ENCODE data around the gene HERC5. TPM values are rescaled to one million over a fixed set of nuclear protein-coding genes. Genes with fewer than 3 reads are reported as not detected.
"Not testable (repeated sequence)": the region's sequence is repeated elsewhere in the genome, so short reads cannot be mapped to it uniquely, and the experiment has no call there.

The HERC5 gene
- total RNA-seq, 2 donors from 2014 or later, result 21.1 to 49.9 TPM

- ATAC-seq (replicated peaks in 1 of 2), result no peak
- Mint-ChIP-seq H3K36me3 (ENCODE audit: insufficient read depth in 2 of 2) (no peaks in the 10 kb centered on the region), H3K27me3 (ENCODE audit: low read depth) (no peaks in the 10 kb centered on the region), H3K4me1 (ENCODE audit: low read depth) (peaks cover 25% of the 10 kb centered on the region), H3K9me3 (no peaks in the 10 kb centered on the region), H3K4me3 (no peak overlapping the region), H3K27ac (no peak overlapping the region)
- no peak for DNase-seq
These were observed 77.2 kb downstream of the HERC5 start for GRCh38 chr4:88533937-88534750.

GRCh38 chr4:88535090-88535755 lies 78.3 kb downstream of the HERC5 start:
- DNase-seq (peak in 1 of 2 donors; percentile 16), ATAC-seq (replicated peaks in 1 of 2) (peak; percentile 86 to 89)
- Mint-ChIP-seq H3K27me3 (ENCODE audit: low read depth) (no peaks in the 10 kb centered on the region), H3K27ac (peak overlapping the region; percentile 82), H3K4me1 (ENCODE audit: low read depth) (peaks cover 32% of the 10 kb centered on the region), H3K9me3 (no peaks in the 10 kb centered on the region), H3K4me3 (peak overlapping the region in 1 of 2 donors; percentile 29), H3K36me3 (ENCODE audit: insufficient read depth in 2 of 2) (no peaks in the 10 kb centered on the region)

- ATAC-seq (replicated peaks in 1 of 2) (no peak), DNase-seq (no peak)
- Mint-ChIP-seq H3K4me3 (no peak overlapping the region), H3K27ac (no peak overlapping the region), H3K9me3 (no peaks in the 10 kb centered on the region), H3K27me3 (ENCODE audit: low read depth) (no peaks in the 10 kb centered on the region), H3K36me3 (ENCODE audit: insufficient read depth in 2 of 2) (no peaks in the 10 kb centered on the region), H3K4me1 (ENCODE audit: low read depth) (peaks cover 32% of the 10 kb centered on the region)
These were observed 80.8 kb downstream of the HERC5 start for GRCh38 chr4:88537709-88538108.

GRCh38 chr4:88539322-88540068 lies 82.6 kb downstream of the HERC5 start:
- not testable (repeated sequence) for H3K36me3 Mint-ChIP-seq (ENCODE audit: insufficient read depth in 2 of 2); H3K9me3 Mint-ChIP-seq; ATAC-seq (replicated peaks in 1 of 2); H3K27me3 Mint-ChIP-seq (ENCODE audit: low read depth)
- peaks cover 23% of the 10 kb centered on the region for H3K4me1 Mint-ChIP-seq (ENCODE audit: low read depth)
- H3K27ac Mint-ChIP-seq, result peak overlapping the region; percentile 14
- peak overlapping the region; percentile 16 to 33 for H3K4me3 Mint-ChIP-seq
- DNase-seq, result peak; percentile 73 to 78

GRCh38 chr4:88549815-88550214 lies 92.9 kb downstream of the HERC5 start:
- H3K27ac Mint-ChIP-seq, result no peak overlapping the region
- H3K4me3 Mint-ChIP-seq, result no peak overlapping the region
- H3K27me3 Mint-ChIP-seq (ENCODE audit: low read depth), result no peaks in the 10 kb centered on the region
- no peak for ATAC-seq (replicated peaks in 1 of 2)
- no peaks in the 10 kb centered on the region for H3K4me1 Mint-ChIP-seq (ENCODE audit: low read depth)
- no peaks in the 10 kb centered on the region for H3K36me3 Mint-ChIP-seq (ENCODE audit: insufficient read depth in 2 of 2)
- H3K9me3 Mint-ChIP-seq, result no peaks in the 10 kb centered on the region
- no peak for DNase-seq

Other genes starting within 250 kb of the HERC5 start
- gene PPM1K, start 172.6 kb upstream of the HERC5 start, total RNA-seq, result 10 to 100 TPM; 61.2 to 85.3 TPM
- gene HERC6, start 78.3 kb upstream of the HERC5 start, total RNA-seq, result 10 to 100 TPM in 1 of 2 donors, 1 to 10 TPM in 1; 5.7 to 14.9 TPM
- gene PYURF, start 66.7 kb downstream of the HERC5 start, total RNA-seq, result 10 to 100 TPM; 56.1 to 59.3 TPM
- gene HERC3, start 135.4 kb downstream of the HERC5 start, total RNA-seq, result 10 to 100 TPM; 22.0 to 32.3 TPM
- 1 to 10 TPM; 5.0 to 5.9 TPM for gene NAP1L5, start 240.7 kb downstream of the HERC5 start, total RNA-seq

All from activated T-cell treated with anti-CD3 and anti-CD28 coated beads, Interleukin-2, amount 50 U/mL, for 72 hours (primary cell).